CD4-positive, alpha-beta T cell treated with Interleukin-21 for 1 hour (primary cell): Measurements from ENCODE around the gene HERC3.
A peak's percentile ranks its signal among the peaks of the same experiment; 100 is the strongest.

Experiments
- DNase-seq: peaks from one replicate; pipeline ENCODE4 v3.0.0-alpha.2; 2020

Gene HERC3

GRCh38 chr4:88722276-88722780, 130.0 kb downstream of the HERC3 start:
- no peak for DNase-seq

GRCh38 chr4:88722828-88723227, 130.5 kb downstream of the HERC3 start:
- DNase-seq: no peak

- no peak for DNase-seq
Measured at GRCh38 chr4:88724406-88724805, 132.1 kb downstream of the HERC3 start.

- DNase-seq: no peak
Measured at GRCh38 chr4:88725143-88725542, 132.9 kb downstream of the HERC3 start.

- no peak for DNase-seq
Measured at GRCh38 chr4:88725986-88726385, 133.7 kb downstream of the HERC3 start.

- no peak for DNase-seq
Measured at GRCh38 chr4:88728146-88728545, 135.9 kb downstream of the HERC3 start.

GRCh38 chr4:88729146-88729760, 137.0 kb downstream of the HERC3 start:
- no peak for DNase-seq

- DNase-seq: no peak
Measured at GRCh38 chr4:88730811-88731210, 138.5 kb downstream of the HERC3 start.

- no peak for DNase-seq
Measured at GRCh38 chr4:88731381-88731780, 139.1 kb downstream of the HERC3 start.

- DNase-seq: no peak
Measured at GRCh38 chr4:88732714-88733368, 140.6 kb downstream of the HERC3 start.

- DNase-seq: no peak
Measured at GRCh38 chr4:88734403-88734949, 142.2 kb downstream of the HERC3 start.

GRCh38 chr4:88735564-88735963, 143.3 kb downstream of the HERC3 start:
- DNase-seq: no peak

- no peak for DNase-seq
Measured at GRCh38 chr4:88736264-88736663, 144.0 kb downstream of the HERC3 start.

GRCh38 chr4:88737307-88737941, 145.1 kb downstream of the HERC3 start:
- peak; percentile 5 for DNase-seq

- DNase-seq: no peak
Measured at GRCh38 chr4:88738180-88738579, 145.9 kb downstream of the HERC3 start.

- no peak for DNase-seq
Measured at GRCh38 chr4:88742561-88742960, 150.3 kb downstream of the HERC3 start.

GRCh38 chr4:88743696-88744095, 151.4 kb downstream of the HERC3 start:
- DNase-seq: no peak

- no peak for DNase-seq
Measured at GRCh38 chr4:88744609-88745008, 152.3 kb downstream of the HERC3 start.

- no peak for DNase-seq
Measured at GRCh38 chr4:88745175-88745574, 152.9 kb downstream of the HERC3 start.

GRCh38 chr4:88745581-88746163, 153.4 kb downstream of the HERC3 start:
- no peak for DNase-seq

GRCh38 chr4:88746206-88746605, 153.9 kb downstream of the HERC3 start:
- DNase-seq: no peak

- DNase-seq: no peak
Measured at GRCh38 chr4:88747351-88747750, 155.1 kb downstream of the HERC3 start.

- DNase-seq: no peak
Measured at GRCh38 chr4:88750369-88750768, 158.1 kb downstream of the HERC3 start.
